ENCODE results near the gene LRRC4. TPM values are rescaled to one million over a fixed set of nuclear protein-coding genes. Genes with fewer than 3 reads are reported as not detected.
A peak's percentile ranks its signal among the peaks of the same experiment; 100 is the strongest.

LRRC4 gene
- total and polyA plus RNA-seq, 12 donors: 0.75 to 7.3 (median 3.1) TPM

DNA sequence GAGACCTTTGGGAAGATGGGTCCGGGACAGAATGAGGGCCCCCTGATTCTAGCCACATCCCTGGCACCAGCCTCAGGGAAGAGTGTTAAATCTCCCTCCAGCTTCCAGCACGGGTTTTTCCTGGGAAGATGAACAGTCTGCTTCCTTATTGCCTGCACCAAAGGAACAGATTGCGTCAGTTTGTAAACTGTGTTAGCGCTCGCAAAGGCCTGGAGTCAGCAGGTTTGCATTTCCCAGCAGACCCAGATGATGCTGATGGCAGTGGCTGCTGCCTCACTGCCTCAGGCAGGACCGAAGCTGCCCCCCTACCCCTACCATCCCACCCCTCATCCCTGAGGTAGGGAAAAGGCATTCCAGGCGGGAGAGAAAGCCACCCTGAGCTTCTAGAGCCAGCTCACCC lies 34.6 kb upstream of the LRRC4 start:
- no peak for ATAC-seq
- Histone ChIP-seq H3K36me3 (peaks cover 0 to 30% (median 0%) of the 10 kb centered on the region in 9 donors), H3K27ac (no peak overlapping the region), H3K4me3 (no peak overlapping the region), H3K9me3 (no peaks in the 10 kb centered on the region), H3K4me1 (no peaks in the 10 kb centered on the region), H3K27me3 (no peaks in the 10 kb centered on the region)
- intact Hi-C loops (cut with DNase I): no loop called here
- DNase-seq: no peak
- TF ChIP-seq, protein P1, sequence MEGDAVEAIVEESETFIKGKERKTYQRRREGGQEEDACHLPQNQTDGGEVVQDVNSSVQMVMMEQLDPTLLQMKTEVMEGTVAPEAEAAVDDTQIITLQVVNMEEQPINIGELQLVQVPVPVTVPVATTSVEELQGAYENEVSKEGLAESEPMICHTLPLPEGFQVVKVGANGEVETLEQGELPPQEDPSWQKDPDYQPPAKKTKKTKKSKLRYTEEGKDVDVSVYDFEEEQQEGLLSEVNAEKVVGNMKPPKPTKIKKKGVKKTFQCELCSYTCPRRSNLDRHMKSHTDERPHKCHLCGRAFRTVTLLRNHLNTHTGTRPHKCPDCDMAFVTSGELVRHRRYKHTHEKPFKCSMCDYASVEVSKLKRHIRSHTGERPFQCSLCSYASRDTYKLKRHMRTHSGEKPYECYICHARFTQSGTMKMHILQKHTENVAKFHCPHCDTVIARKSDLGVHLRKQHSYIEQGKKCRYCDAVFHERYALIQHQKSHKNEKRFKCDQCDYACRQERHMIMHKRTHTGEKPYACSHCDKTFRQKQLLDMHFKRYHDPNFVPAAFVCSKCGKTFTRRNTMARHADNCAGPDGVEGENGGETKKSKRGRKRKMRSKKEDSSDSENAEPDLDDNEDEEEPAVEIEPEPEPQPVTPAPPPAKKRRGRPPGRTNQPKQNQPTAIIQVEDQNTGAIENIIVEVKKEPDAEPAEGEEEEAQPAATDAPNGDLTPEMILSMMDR (IDR thresholded peaks at IDR 0.05): no peak
- 92 to 93% methylated on average over 7 of the region's 7 CpGs for WGBS, 2 donors

DNA sequence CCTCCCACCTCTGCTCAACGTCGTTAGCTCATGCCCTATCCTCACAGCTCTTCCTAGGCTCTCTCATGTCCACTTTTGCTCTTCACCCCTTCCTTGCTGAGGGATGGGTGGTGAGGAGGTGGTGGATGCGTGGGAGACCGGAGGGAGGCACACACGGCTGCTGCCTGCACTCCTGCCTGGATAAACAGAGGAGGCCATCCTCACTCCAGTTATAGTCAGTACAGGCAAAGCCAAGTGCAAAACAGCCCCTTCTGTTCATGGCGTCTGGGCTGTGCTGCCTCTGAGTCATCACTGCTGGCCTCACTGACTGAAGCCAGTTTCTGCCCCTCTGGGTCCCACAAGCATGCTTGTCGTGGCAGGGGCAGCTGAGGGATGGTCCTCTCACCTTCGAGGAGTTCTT lies 31.9 kb upstream of the LRRC4 start:
- peaks cover 0 to 7% (median 0%) of the 10 kb centered on the region in 9 donors for H3K4me1 ChIP-seq
- intact Hi-C loops (cut with DNase I): no loop called here
- TF ChIP-seq, protein P1 (IDR thresholded peaks at IDR 0.05): no peak
- no peaks in the 10 kb centered on the region for H3K27me3 ChIP-seq
- WGBS, 2 donors: 94 to 95% methylated on average over 8 of the region's 8 CpGs
- ATAC-seq: no peak
- H3K9me3 ChIP-seq: no peaks in the 10 kb centered on the region
- DNase-seq: no peak
- H3K4me3 ChIP-seq: no peak overlapping the region
- H3K27ac ChIP-seq: no peak overlapping the region
- H3K36me3 ChIP-seq: peaks cover 0 to 30% (median 0%) of the 10 kb centered on the region in 9 donors

DNA sequence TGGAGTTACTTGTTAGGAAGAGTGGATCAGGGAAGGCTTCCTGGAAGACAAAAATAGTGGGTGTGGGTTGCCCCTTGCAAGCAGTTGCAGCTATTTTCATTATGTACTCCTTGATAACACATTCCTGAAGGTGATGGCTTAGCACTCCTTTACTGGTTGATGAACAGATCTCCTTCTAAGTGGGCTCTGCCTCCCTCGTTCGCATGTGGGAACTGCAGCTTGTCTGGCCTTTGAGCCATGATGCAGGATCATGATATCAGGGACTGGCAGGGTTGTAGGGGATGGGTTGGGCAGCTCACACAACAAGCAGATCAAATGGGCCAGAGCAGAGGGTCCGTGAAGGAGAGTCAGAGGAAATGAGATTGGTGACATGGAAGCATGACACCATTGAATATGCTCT lies 28.8 kb upstream of the LRRC4 start:
- Histone ChIP-seq H3K4me3 (no peak overlapping the region), H3K27ac (no peak overlapping the region), H3K36me3 (peaks cover 0 to 15% (median 0%) of the 10 kb centered on the region in 9 donors), H3K27me3 (no peaks in the 10 kb centered on the region), H3K4me1 (peaks cover 0 to 7% (median 0%) of the 10 kb centered on the region in 9 donors), H3K9me3 (no peaks in the 10 kb centered on the region)
- ATAC-seq: no peak
- 90 to 91% methylated on average over 3 of the region's 3 CpGs for WGBS, 2 donors
- intact Hi-C loops (cut with DNase I): no loop called here
- no peak for DNase-seq
- TF ChIP-seq, protein P1 (IDR thresholded peaks at IDR 0.05): no peak

DNA sequence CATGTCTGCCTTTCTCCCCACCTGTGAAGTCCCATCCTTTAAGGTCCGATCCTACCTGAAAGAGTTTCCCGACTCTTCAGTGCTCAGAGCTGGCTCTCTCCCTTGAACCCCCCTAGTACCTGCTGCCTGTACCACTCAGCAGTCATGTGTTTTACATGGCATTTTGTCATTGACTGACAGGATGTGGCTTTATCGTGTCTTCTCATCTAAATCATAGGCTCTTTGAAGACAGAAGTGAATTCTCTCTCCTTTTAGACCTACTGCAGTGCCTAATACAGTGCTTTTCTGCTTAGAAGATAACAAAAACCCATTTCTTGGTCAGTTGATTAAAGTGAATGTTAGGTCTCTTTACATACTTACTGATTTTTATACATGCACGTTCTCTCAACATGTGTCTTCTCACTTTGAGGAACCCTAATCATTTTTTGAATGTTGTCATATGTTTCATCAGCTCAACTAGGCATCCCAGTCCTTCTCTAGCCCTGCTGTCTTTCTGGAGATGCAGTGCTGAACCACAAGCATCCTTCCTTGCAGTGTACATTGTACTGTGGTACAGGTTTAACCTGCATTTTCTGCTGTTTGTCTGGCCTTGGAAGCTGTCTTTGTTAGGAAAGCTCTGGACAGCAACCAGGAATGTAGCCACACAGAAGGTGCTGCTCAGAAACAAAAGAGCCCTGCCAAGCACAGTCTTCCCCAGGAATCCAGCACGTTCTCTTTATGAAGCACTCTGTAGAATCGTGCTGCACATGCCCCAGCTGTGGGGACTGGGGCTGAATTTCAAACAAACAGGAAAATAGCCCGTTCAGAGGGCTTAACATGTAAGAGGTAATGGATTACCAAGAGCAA lies 28.1 kb upstream of the LRRC4 start:
- Histone ChIP-seq H3K27me3 (no peaks in the 10 kb centered on the region), H3K4me1 (peaks cover 0 to 7% (median 0%) of the 10 kb centered on the region in 9 donors), H3K4me3 (no peak overlapping the region), H3K36me3 (peaks cover 0 to 14% (median 0%) of the 10 kb centered on the region in 9 donors), H3K27ac (no peak overlapping the region), H3K9me3 (no peaks in the 10 kb centered on the region)
- 85 to 86% methylated on average over 7 of the region's 7 CpGs for WGBS, 2 donors
- intact Hi-C loops (cut with DNase I): loop anchor here in 1 of 10 donors (10.0 kb wide), 1 partner anchor 155 kb away; no protein-coding TSS in a partner anchor
- TF ChIP-seq, protein P1 (IDR thresholded peaks at IDR 0.05): no peak
- ATAC-seq (peak in 1 of 8 donors; percentile 47), DNase-seq (no peak)
